HG02970 (cell line): Measurements from ENCODE around the gene DLEC1.
A peak's percentile ranks its signal among the peaks of the same experiment; 100 is the strongest.
"Not testable (repeated sequence)": the region's sequence is repeated elsewhere in the genome, so short reads cannot be mapped to it uniquely, and the experiment has no call there.

Experiments
- ATAC-seq: cut with Tn5 transposase; IDR thresholded peaks from one replicate; pipeline ENCODE4 v1.9.1; 2021; ENCODE audit warnings: mild to moderate bottlenecking, moderate library complexity, moderate number of reproducible peaks; ENCODE audit not compliant: unreplicated experiment, low FRiP score

DLEC1 gene

DNA sequence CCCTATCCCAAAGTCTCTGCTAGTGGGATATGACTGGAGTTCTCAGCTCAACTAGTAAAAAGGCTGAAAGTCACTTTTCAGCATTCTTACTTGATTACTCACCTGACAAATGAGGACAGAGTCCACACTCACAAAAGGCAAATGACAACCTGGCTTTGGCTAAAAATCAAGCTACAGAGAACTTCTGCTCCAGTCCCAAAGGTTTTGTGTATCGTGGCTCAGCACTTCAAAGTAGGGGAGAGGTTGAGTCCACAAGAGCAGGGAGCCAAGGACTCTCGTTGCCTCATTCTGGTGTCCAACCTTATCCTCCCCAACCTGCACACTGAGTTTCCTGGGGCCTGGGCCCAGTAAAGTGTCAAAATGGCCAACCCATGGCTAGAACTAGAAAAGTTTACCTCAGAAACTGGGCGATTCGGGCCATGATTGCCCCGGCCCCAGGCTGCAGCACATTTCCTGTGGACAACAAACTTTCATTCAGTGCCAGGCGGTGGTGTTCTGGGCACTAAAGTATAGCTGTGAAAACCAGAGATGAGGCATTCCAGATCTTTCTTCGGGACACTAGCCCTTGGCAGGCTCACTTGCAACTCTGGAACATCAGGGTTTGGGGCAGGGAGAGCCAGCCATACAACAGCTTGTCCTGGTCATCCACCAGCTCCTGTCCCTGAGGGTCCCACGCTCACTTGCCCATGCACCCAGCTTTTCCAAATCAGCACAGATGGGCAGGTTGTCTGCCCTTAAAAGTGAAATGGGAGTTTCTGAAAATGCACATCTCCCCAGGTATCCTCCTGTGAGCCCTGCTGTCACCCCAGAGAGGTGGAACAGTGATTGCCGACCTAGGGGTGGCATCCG is 94.8 kb downstream of the DLEC1 start:
- ATAC-seq, result no peak

- ATAC-seq, result not testable (repeated sequence)
Measured at GRCh38 chr3:38134517-38135143, 95.6 kb downstream of the DLEC1 start.

DNA sequence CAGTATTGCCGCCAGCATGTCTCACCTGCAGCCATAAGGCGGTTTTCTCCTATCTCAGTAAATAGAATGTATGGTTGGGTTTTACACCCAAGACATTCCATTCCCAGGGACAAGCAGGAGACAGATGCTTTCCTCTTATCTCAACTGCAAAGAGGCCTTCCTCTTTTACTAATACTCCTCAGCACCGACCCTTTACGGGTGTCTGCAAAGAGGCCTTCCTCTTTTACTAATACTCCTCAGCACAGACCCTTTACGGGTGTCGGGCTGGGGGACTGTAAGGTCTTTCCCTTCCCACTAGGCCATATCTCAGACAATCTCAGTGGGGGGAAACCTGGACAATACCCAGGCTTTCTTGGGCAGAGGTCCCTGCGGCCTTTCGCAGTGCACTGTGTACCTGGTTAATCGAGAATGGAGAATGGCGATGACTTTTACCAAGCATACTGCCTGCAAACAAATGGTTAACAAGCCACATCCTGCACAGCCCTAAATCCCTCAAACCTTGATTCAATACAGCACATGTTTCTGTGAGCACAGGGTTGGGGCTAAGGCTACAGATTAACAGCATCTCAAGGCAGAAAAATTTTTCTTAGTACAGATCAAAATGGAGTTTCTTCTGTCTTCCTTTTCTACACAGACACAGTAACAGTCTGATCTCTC is 96.7 kb downstream of the DLEC1 start:
- ATAC-seq, result not testable (repeated sequence)

DNA sequence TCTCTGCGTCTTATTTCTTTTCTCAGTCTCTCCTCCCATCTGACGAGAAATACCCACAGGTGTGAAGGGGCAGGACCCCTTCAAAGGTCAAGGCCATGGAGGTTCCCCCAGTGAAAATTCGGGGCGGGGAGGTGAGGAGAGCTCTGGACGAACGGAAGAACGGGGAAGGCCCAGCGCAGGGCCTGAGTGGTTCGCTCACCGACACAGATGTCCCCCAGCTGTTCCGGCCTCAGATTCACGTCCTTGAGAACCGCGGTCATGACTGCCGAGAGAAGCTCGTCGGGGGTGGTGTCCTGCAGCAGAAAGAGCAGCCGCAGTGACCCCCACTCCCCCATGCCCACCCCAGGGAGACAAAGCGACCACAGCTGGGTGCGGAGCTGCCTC is 97.4 kb downstream of the DLEC1 start:
- ATAC-seq, result no peak

- ATAC-seq, result peak; percentile 89
Measured at GRCh38 chr3:38136777-38137614, 98.0 kb downstream of the DLEC1 start, which contains the start of gene ACAA1. TSS of gene ACAA1 (minus strand) at chr3:38137127. CDS start at chr3:38137035, 92 bp downstream.

GRCh38 chr3:38137615-38138348 is 98.8 kb downstream of the DLEC1 start:
- no peak for ATAC-seq

- ATAC-seq, result no peak
Measured at GRCh38 chr3:38138349-38139190, 99.6 kb downstream of the DLEC1 start, which contains the start of gene MYD88. TSS of gene MYD88 (plus strand) at chr3:38138661. CDS start at chr3:38138701, 40 bp downstream.

DNA sequence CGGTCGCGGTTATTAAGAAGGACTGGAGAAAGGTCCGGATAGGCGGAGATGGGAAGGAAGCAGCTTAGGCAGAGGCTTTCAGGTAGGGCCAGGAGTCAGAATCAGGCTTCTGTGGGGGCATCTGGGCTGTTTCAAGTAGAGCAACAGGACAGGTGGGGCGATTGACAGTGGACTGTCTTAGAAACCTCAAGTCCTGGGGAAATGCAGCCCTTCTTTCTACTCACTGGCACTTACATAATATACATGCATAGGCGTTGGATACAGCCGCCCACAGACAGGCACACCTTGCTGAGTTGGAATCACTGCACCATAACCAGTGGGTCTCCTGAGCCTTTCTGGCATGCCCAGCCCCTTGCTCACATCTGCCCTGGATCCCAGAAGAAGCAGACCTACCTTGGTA is 100.2 kb downstream of the DLEC1 start:
- ATAC-seq, result no peak

DNA sequence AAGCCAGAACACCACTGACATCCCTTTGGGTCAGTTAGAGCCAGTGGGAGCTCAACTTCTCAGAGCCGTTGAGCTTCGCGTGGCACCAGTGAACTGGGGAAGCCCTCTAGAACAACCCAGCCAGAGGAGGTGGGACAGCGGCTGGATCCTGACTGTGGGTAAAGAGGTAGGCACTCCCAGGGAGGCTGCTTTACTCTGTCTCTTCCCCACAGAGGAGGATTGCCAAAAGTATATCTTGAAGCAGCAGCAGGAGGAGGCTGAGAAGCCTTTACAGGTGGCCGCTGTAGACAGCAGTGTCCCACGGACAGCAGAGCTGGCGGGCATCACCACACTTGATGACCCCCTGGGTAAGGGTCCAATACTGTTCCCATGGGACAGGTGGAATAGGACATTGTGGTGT is 100.6 kb downstream of the DLEC1 start:
- ATAC-seq, result no peak

- ATAC-seq, result no peak
Measured at GRCh38 chr3:38140326-38141172, 101.5 kb downstream of the DLEC1 start.

DNA sequence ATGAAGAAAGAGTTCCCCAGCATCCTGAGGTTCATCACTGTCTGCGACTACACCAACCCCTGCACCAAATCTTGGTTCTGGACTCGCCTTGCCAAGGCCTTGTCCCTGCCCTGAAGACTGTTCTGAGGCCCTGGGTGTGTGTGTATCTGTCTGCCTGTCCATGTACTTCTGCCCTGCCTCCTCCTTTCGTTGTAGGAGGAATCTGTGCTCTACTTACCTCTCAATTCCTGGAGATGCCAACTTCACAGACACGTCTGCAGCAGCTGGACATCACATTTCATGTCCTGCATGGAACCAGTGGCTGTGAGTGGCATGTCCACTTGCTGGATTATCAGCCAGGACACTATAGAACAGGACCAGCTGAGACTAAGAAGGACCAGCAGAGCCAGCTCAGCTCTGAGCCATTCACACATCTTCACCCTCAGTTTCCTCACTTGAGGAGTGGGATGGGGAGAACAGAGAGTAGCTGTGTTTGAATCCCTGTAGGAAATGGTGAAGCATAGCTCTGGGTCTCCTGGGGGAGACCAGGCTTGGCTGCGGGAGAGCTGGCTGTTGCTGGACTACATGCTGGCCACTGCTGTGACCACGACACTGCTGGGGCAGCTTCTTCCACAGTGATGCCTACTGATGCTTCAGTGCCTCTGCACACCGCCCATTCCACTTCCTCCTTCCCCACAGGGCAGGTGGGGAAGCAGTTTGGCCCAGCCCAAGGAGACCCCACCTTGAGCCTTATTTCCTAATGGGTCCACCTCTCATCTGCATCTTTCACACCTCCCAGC is 102.4 kb downstream of the DLEC1 start:
- ATAC-seq, result no peak

- no peak for ATAC-seq
Measured at GRCh38 chr3:38141952-38142273, 102.9 kb downstream of the DLEC1 start.

DNA sequence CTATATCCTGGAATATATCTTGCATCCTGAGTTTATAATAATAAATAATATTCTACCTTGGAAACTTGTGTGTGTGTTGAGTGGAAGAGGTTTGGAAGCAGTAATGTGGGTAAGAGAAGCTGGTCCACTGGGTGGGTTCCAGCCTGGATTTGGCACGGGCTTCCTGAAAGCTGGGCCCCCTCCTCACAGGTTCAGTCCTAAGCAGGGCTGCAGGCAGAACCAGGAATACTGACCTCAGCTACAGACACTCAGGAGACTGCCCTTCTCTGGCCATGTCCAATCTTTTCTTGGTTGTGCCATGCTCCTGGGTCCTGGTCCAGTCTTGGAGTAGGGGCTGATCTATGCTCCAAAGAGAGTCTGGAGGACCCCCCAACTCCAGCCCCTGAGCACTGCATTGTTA is 104.0 kb downstream of the DLEC1 start:
- no peak for ATAC-seq

GRCh38 chr3:38143511-38143910 is 104.5 kb downstream of the DLEC1 start:
- no peak for ATAC-seq

- ATAC-seq, result no peak
Measured at GRCh38 chr3:38146504-38146903, 107.5 kb downstream of the DLEC1 start.

- ATAC-seq, result no peak
Measured at GRCh38 chr3:38147421-38147820, 108.4 kb downstream of the DLEC1 start.

DNA sequence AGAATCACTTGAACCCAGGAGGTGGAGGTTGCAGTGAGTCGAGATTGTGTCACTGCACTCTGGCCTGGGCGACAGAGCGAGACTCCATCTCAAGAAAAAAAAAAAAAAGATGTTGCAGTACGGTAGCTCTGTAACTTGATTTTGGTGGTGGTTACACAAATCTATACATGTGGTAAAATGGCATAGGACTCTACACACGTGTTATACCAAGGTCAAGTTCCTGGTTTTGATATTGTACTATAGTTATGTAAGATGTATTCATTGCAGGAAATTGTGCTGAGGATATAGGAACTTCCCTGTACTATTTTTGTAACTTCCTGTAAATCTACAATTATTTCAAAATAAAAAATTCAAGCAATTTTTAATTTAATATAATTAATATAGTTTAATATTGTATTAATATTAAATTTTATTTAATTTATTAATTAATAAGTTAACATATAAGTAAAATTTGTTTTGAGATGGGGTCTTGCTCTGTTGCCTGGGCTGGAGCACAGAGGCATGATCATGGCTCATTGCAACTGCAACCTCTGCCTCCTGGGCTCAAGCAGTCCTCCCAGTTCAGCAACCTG is 109.4 kb downstream of the DLEC1 start:
- ATAC-seq, result no peak
